Hematopoietic multipotent progenitor cell treated with erythropoietin and hydrocortisone succinate and interleukin-3 and kit ligand, for 17 days (in vitro differentiated cells): ENCODE measurements around the gene CLCF1.
A peak's percentile ranks its signal among the peaks of the same experiment; 100 is the strongest.

ENCODE experiments used
- DNase-seq: peaks from one replicate; pipeline ENCODE4 v3.0.0-alpha.2; 2015; ENCODE audit warnings: low spot score

Gene CLCF1

DNA sequence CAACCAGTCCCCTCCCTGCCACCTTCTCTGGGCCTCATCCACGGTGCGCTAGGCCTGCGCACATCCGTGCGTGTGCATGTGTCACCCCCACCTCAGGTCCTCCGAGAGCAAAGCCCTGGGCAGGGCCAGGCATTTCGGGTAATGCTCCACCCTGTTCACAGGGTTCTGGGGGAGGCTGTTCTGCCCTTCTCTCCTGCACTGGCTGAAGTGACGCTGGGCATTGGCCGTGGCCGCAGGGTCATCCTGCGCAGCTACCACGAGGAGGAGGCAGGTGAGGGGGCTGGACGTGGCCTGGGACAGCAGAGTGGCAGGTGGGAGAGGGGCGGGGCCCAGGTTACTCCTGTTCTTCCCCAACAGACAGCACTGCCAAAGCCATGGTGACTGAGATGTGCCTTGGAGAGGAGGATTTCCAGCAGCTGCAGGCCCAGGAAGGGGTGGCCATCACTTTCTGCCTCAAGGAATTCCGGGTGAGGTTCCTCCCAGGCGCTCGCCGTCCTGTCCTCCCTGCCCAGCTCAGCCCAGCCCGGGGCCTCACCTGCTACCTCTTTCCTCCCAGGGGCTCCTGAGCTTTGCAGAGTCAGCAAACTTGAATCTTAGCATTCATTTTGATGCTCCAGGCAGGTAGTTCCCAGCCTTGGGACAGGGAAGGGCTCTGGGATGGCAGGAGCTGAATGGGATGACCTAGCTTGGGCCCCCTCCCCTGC is 22.3 kb upstream of the CLCF1 start:
- no peak for DNase-seq

DNA sequence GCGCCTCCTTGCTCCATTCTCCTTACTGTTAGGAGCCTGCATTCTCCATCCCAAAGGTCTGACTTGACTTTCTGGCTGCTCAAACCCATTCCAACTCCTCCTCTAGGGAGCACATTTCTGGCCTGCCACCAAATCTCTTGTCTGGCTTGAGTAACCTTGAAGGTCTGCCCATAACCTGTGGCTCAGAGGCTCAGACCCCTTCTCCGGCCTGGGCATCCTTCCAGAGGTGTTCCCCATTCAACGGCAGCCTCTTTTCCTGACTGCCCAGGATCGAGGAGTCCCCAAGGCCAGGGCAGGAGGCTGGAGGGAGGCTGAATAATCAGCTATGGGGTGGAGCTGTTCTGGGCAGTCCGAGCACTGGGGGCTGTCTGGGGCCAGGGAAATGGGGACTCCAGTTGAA is 20.6 kb upstream of the CLCF1 start:
- no peak for DNase-seq

- no peak for DNase-seq
Measured at GRCh38 chr11:67393437-67393836, 20.0 kb upstream of the CLCF1 start.

DNA sequence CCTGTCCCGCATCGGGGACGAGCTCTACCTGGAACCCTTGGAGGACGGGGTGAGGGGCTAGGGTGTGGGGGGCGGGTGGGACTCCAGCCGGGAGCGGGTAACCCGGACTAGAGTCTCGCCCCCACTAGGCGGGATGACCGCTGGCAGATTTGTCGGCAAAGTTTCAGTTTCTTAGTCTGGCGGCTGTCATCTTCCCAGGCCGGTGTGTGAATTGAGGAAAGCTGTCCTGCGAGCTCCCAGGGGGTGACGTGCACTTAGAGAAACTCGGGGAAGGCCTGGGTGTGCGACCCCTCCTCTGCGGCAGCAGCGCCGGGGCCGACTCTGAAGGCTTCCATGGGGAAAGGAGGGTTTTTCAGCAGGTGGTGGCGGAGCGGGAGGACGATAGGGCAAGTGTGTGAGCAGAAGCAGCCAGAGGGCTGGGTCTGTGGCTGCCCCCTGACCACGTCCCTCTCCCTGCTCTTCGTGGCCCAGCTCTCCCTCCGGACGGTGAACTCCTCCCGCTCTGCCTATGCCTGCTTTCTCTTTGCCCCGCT is 18.9 kb upstream of the CLCF1 start:
- DNase-seq, result no peak

DNA sequence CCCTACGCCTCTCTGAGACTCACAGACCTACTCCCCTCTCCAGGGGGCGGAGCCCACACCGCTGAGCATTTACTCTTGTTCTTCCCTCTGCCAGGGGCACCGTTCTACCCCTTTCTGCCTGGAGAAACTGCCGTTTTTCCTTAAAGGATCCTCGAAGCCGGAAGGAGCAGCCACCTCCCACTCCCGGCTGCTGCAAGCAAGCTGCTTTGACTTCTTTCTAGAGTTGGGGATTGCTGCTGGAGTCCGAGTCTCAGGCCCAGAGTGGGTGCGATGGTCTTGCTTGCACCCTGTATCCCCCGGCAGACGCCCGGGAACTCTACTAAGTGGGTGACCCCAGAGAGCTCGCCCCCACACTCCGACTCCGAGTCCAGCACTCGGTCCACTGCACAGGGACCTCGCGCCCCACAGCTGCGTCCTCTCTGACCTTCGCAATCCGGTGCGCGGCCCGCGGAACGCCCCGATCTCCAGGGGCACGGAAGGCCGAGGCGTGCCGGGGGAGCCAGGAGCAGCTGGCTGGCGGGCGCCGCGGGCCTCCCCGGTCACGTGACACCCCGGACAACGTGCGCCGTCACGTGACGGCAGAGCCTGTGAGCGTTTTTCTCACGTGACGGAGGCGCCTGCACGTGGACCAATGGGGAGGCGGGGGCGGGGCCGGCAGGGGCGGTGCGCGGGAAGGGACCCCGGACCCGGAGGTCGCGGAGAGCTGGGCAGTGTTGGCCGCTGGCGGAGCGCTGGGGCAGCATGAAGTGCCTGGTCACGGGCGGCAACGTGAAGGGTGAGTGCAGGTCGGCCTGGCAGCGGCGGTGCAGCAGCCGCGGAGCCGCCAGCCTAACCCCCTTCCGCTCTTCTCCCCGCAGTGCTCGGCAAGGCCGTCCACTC is 18.1 kb upstream of the CLCF1 start, which contains the start of gene RAD9A:
TSS of gene RAD9A (plus strand) at position 683 of the 879 bp plus-strand sequence. CDS start at position 742, 59 bp downstream.
- DNase-seq, result peak; percentile 96

- peak; percentile 68 for DNase-seq
Measured at GRCh38 chr11:67390947-67391303, 17.5 kb upstream of the CLCF1 start.

- DNase-seq, result peak; percentile 54
Measured at GRCh38 chr11:67389477-67389876, 16.1 kb upstream of the CLCF1 start.

DNA sequence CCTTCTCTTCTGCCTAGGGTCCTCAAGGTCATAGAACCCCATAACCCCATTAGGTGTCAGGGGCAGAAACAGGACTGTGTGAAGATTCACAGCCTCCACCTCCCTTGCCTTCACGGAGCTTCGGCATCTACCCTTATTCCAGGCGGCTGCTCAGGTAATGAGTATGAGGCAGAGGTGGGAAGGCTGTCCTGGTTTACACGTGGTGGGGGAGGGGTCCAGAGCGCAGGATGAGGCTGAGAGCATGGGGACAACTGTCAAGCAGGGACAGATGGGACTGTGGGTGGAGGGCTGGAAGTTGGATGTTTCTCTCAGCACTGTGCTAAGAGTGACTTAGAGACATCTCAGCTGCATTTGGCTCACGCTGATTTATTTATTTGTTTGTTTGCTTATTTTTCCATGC is 14.1 kb upstream of the CLCF1 start:
- no peak for DNase-seq

DNA sequence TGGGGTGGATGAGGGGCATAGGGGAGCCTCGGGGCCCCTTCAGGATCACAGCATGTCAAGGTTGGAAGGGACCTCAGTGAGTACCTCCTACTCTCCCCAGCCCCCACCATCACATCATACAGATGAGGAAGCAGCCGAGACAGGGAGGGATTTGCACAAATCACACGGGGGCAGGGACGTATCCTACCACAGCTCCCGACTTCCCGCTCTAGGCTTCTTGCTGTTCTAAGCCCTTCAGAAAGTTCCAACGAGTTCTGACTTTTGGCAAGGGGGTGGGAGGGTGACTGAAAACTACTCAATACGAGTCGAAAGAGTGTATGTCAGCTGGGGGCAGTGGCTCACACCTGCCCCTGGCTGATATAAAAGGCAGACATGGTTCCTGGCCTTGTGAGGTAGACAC is 13.7 kb upstream of the CLCF1 start:
- no peak for DNase-seq

- no peak for DNase-seq
Measured at GRCh38 chr11:67384851-67385366, 11.5 kb upstream of the CLCF1 start.

GRCh38 chr11:67382276-67383136 is 9.1 kb upstream of the CLCF1 start:
- peak; percentile 91 for DNase-seq

- DNase-seq, result no peak
Measured at GRCh38 chr11:67381244-67381972, 8.0 kb upstream of the CLCF1 start.

DNA sequence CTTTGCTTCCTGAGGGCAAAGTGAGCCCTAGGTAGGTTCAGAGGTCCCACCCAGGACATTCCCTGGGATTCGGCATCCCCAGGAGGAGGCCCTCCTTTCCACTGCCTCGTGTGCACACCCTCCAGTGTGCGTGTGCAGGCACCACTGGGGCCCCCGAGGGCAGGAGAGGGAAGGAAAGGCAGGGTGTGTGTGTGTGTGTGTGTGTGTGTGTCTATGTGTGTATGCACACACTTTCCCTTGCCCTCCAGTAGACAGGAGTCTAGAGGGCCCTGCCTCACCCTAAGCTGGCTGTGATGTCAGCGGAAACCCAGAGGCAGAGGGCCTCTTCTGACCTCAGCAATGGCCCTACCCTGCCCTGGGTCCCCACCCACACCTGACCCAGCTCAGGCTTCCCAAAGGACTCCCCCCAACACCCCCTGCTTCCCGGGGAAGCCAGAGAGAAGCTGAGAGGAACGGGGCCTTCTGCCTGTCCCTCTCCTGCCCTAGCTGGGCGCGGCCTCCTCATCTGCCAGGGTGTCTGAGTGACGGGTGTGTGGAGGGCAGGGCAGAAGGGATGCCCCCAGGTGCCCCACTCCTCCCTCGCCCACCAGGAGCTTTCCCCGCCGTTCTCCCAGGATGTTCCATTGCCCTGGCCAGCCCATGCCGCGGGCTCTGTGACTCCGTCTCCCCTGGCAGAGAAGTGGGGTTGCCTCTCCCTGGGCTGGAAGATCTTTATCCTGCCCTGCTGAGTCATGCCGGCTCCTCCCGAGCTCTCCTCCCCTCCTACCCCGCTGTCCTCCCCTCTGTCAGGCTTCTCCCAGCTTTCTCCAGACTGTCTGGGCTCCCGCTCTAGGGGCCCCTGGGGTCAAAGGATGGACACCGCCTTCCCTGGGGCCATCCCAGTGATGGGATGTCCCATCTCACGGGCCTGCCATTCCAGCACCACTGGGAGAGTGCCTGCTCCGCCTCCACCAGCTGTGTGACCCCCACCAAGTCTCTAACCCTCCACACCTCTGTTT is 6.0 kb upstream of the CLCF1 start:
- DNase-seq, result peak; percentile 57

DNA sequence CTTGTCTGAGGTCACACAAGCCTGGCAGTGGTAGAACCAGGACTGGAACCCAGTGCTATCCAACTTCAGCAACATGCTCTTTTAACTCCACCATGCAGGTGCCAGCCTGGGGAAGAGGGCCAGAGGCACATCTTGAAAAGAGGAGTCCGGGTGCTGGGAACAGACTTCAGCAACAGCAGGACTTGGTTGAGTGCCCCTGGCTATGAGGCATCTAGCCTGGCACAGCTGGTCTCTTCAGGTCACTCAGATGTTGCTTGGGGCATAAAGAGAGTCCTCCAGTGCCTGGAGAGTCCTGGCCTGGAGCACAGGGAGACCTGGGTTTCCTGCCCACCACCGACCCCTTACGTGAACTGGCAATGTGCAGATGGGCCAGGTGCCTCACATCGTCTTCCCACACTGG is 5.1 kb upstream of the CLCF1 start:
- no peak for DNase-seq

DNA sequence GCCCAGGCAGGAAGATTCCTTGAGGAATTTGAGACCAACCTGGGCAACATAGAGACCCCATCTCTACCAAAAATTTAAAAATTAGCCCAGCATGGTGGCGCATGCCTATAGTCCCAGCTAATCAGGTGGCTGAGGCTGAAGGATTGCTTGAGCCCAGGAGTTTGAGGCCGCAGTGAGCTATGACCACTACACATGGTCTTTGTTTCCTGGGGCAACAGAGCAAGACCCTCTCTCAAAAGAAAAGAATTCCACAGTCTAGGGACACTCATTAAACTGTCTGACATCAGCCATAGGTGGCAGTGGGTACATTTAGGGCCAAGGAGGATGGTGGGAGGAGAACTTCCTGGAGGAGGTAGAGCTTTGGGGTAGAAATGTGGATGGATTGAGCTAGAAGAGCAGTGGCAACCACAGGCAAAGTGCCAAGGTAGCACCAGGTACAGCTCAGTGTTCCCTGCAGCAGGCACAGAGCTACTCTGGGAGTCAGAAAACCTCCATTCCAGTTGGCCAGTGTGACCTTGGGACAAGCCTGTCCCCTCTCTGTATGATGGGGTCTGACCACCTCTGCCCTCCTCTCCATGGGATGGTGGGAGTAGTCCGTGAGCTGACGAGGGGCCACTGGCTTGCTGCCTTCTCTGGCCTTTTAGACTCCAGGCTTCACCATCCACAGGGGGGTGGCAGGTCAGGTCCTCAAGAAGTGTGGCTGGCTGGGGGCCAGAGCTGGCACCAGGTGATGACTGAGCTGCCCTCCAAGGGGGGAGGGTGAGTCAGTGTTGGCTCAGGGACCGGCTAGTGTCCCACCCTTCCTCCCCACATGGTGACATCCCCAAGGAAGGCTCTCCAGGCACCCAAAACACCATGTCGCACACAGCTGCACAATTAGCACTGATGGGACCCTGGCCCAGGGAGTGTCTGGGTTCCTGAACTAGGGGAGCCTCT is 3.7 kb upstream of the CLCF1 start:
- DNase-seq, result no peak

DNA sequence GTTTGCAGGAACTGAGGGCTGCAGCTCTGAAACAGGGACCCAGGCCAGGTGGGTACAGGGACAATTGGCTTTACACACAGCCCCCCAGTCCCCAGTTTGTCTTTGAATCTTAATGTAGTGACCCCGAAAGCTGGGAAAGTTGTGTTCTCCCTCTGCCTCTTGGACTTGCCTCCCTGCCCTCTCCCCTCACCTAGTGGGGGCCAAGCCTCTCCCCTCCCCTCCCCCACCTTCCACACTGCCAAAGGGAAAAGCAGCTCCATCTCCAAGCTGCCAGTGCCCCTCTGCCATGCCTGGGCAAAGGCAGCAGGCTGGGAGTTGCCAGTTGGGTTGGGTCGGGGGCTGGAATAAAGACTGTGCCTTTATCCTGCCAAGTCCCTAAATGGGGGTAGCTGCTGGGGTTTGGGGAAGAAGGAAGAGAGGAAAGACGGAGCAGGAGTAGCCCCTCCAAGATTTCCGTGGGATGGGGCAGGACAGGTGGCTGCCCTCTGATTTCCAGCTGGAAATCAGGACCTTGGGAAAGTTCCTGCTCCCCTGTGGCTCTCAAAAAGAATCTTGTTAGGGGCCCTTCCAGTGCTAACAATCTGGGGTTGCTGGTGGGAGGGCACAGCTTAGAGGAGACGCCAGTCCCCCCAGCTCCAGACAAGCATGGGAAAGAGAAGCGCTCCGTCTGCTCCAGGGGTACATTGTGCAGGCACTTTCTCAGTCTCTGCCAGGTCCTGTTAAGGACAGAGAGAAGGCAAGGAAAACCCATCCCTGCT is 2.8 kb upstream of the CLCF1 start:
- no peak for DNase-seq

- DNase-seq, result no peak
Measured at GRCh38 chr11:67375320-67376055, 2.1 kb upstream of the CLCF1 start.
